Measurements from ENCODE around the gene PRPF40B. TPM values are rescaled to one million over a fixed set of nuclear protein-coding genes. Genes with fewer than 3 reads are reported as not detected.
A peak's percentile ranks its signal among the peaks of the same experiment; 100 is the strongest.

The PRPF40B gene
- total and polyA plus RNA-seq, 11 donors: 12.0 to 25.5 (median 20.9) TPM

DNA sequence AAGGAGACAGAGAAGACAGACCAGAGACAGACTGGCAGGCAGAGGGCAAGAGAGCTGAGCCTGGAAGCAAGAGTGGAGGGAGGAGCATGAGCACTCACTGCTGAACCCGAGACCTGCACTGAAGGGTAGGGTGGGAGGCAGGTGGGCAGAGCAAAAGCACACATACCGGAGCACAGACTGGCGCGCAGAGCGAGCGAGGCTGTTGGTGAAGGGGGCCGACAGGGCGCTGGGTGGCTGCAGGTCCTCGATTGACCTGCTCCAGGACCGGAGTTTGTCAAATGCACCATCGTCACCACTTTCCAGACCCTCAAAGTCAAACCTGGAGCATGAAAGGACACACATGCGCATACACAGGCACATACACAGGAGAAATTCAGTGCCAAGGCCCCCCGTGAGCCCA lies 34.9 kb downstream of the PRPF40B start:
- Histone ChIP-seq H3K4me3 (no peak overlapping the region), H3K27ac (peak overlapping the region in 6 of 12 donors; percentile 22 to 79 (median 39)), H3K9me3 (no peaks in the 10 kb centered on the region), H3K36me3 (peaks cover 0 to 83% (median 67%) of the 10 kb centered on the region in 9 donors), H3K4me1 (peaks cover 10 to 86% (median 63%) of the 10 kb centered on the region in 12 donors), H3K27me3 (no peaks in the 10 kb centered on the region)
- ATAC-seq (no peak), DNase-seq (no peak)
- intact Hi-C loops (cut with DNase I): no loop called here
- no peak for TF ChIP-seq CTCF (IDR thresholded peaks at IDR 0.05)
- no peak for TF ChIP-seq POLR2A (IDR thresholded peaks at IDR 0.05)
- WGBS, 4 donors: 93 to 97% (median 95%) methylated on average over 13 of the region's 13 CpGs

GRCh38 chr12:49659753-49660152 lies 36.4 kb downstream of the PRPF40B start:
- Histone ChIP-seq H3K27me3 (no peaks in the 10 kb centered on the region), H3K4me3 (no peak overlapping the region), H3K9me3 (no peaks in the 10 kb centered on the region), H3K36me3 (peaks cover 0 to 68% (median 52%) of the 10 kb centered on the region in 9 donors), H3K4me1 (peaks cover 18 to 97% (median 75%) of the 10 kb centered on the region in 12 donors), H3K27ac (peak overlapping the region in 7 of 12 donors; percentile 3 to 79 (median 26))
- TF ChIP-seq POLR2A (IDR thresholded peaks at IDR 0.05) (no peak), CTCF (IDR thresholded peaks at IDR 0.05) (no peak)
- DNase-seq (no peak), ATAC-seq (no peak)
- intact Hi-C loops (cut with DNase I): no loop called here
- WGBS, 4 donors: 34 to 55% (median 46%) methylated on average over 1 of the region's 1 CpG

- peak overlapping the region in 6 of 12 donors; percentile 28 to 92 (median 85) for H3K27ac ChIP-seq
- H3K4me3 ChIP-seq: no peak overlapping the region
- ATAC-seq (no peak), DNase-seq (no peak)
- WGBS, 4 donors: 70 to 84% (median 80%) methylated on average over 3 of the region's 3 CpGs
- no peaks in the 10 kb centered on the region for H3K27me3 ChIP-seq
- H3K9me3 ChIP-seq: no peaks in the 10 kb centered on the region
- intact Hi-C loops (cut with DNase I): no loop called here
- peaks cover 18 to 98% (median 82%) of the 10 kb centered on the region in 12 donors for H3K4me1 ChIP-seq
- peaks cover 0 to 55% (median 47%) of the 10 kb centered on the region in 9 donors for H3K36me3 ChIP-seq
- TF ChIP-seq CTCF (IDR thresholded peaks at IDR 0.05) (no peak), POLR2A (IDR thresholded peaks at IDR 0.05) (no peak)
Measured at GRCh38 chr12:49661191-49661590, 37.8 kb downstream of the PRPF40B start.

DNA sequence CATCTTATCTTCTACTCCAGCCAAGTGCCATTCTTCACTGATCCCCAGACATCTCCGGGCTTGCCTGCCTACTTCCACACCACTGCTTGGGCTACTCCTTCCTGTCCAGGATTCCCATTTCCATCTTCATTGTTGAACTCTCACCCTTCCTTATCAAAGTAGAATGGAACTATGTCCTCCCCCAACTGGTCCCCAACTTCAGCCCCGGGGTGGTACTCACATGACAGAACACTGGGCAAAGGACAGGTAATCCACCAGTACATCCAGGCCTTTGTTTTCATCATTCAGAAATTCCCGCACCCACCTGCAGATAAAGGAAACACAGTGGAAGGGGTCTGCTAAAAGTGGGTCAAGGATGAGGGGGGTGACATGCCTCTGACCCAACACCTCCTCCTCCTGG lies 38.4 kb downstream of the PRPF40B start:
- Histone ChIP-seq H3K4me1 (peaks cover 18 to 98% (median 84%) of the 10 kb centered on the region in 12 donors), H3K9me3 (no peaks in the 10 kb centered on the region), H3K27me3 (no peaks in the 10 kb centered on the region), H3K27ac (peak overlapping the region in 10 of 12 donors; percentile 76 to 92 (median 86)), H3K36me3 (peaks cover 0 to 49% (median 42%) of the 10 kb centered on the region in 9 donors), H3K4me3 (no peak overlapping the region)
- WGBS, 4 donors: 75 to 89% (median 85%) methylated on average over 3 of the region's 3 CpGs
- ATAC-seq (no peak), DNase-seq (no peak)
- intact Hi-C loops (cut with DNase I): no loop called here
- TF ChIP-seq CTCF (IDR thresholded peaks at IDR 0.05): no peak
- no peak for TF ChIP-seq POLR2A (IDR thresholded peaks at IDR 0.05)
